Raji (cell line): ENCODE data around the gene ZNF423.

ENCODE experiments used
- POLR2A ChIP-seq: IDR thresholded peaks from 2 replicates; pipeline ENCODE4 v1.6.1; 2011; ENCODE audit warnings: low read depth, low read length, control low read depth; ENCODE audit not compliant: insufficient read depth

ZNF423 gene

GRCh38 chr16:49588026-49588425, 267.9 kb downstream of the ZNF423 start:
- TF ChIP-seq POLR2A, result no peak

- no peak for TF ChIP-seq POLR2A
Measured at GRCh38 chr16:49587511-49587910, 268.4 kb downstream of the ZNF423 start.

- TF ChIP-seq POLR2A, result no peak
Measured at GRCh38 chr16:49586466-49587450, 269.2 kb downstream of the ZNF423 start.

DNA sequence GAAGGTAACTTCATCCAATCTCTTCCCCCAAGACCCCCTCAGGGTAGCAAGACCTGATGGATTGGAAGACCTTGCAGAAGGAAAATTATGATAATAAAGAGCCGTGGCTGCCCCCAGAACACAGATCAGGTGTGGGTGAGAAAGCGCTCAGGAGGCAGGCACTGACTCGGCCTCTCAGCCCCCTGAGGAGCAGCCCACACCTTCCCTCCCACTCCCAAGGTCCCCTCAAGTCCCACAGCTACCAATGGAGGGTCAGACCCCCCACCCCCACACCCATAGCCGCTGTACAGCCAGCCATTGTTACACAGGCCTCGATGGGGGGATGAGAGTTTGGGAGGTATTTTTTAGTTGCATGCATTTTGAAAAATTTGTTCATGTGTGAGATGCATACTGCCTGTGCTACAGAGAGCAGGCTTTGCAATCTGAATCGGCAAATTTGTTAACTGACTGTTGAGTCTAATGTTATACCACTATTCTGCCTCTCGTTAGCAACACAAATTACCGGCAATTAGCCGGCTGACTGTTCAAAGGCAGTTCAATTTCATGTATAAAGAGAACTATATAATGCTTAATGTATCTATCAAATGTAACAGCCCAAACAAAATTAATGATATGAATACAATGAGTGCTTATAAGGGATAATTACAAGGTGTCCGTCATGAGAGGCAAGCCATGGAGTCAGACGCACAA, 270.6 kb downstream of the ZNF423 start:
- no peak for TF ChIP-seq POLR2A

DNA sequence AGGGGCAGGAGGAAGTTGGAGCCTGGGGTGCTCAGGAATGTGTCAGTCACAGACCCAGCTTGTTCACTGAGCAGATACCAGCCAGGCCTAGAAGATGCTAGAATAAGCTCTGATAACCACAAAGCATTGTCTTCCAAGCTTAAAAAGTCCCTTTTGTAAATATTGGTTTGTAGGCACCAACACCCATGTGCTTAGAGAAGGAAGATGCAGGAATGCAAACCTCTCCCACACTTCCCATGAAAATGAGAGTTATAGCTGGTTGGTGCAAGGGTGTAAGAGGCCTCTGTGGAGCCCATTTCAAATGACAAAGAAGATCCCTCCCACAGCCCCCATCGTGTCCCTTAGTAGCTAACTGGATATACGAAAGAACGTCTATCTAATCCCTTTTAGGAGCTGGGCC, 272.0 kb downstream of the ZNF423 start:
- TF ChIP-seq POLR2A, result no peak

DNA sequence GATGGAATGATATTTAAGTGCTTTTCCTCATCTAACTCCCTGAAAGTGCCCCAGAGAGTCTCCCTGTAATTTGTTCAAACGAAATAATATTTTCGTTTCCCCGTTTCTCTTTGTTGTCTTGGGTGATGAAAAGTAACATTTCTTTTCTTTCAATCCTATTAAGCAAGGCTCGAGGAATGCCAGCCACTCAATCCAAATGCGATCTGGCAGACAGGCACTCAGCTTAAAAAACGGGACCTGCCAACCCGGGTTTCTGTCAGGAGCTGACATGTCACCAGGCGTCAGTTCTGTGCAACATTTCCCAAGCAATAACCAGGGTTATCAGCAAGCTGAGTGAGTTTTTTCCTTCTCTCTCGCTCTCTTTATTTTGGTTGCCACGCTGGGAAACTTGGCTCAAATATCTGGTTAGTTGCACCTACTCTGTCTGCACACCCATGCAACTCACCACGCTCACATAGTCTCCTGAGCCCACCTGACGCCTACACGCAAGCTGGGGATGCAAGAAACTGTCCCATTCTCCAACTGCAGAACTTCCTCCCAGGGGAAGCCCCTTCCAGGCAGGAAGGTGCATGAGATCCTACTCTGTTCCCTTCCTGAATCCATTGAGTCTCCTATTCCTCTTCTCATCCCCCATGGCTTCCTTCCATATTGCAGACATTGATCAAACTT, 274.1 kb downstream of the ZNF423 start:
- no peak for TF ChIP-seq POLR2A

DNA sequence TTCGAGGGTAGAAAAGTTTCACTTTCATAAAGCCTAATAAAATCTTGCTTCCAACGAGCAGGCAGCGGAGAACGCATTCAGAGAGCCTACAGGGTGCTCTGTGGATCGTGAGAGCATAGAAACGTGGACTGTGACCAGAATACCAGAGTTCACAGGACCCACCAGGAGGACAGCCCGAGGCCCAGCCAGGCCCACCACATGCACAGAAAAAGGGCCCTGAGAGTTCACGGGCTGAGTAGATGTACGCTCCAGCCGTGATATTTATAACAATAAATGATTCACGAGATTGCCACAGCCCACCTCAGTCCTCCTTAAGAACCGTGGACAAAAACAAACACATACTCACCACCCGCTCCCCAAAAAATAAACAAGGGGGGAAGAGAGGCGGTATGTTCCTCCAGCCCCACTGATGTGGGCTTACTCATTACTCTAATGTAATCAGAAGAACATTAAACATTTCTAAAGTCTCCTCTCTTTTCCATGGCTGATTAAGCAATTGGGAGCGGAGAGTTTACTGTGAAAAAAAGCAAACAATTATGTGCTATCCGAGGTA, 275.1 kb downstream of the ZNF423 start:
- TF ChIP-seq POLR2A, result no peak

DNA sequence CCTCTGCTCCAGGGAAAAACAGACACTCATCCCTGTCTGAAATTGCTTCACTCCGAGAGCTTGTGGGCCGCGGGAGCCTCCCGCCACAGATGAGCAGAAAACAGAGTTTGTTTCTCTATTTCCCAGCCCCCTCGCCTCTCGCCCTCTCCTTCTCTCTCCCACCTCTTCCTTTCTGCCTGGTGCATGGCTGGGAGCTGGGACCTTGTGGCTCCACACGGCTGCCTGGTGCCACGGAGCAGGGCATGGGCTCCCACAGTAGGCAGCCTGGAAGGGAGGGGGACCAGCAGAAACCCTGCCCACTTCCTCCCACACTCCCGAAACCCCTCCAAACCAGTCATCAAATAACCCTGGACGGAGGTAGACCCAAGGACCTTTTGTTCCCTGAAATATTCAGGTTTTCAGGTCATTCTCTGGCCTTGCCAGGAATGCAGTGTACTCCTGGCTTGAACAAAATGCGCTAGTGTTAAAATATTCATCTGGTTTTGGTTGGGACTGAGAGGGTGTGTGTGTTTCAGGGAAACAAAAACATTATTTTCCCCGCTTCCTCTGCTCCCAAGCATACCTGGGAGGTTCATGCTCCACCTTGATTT, 277.4 kb downstream of the ZNF423 start:
- TF ChIP-seq POLR2A, result no peak

GRCh38 chr16:49578018-49578417, 277.9 kb downstream of the ZNF423 start:
- TF ChIP-seq POLR2A, result no peak

- TF ChIP-seq POLR2A, result no peak
Measured at GRCh38 chr16:49576941-49577340, 279.0 kb downstream of the ZNF423 start.

GRCh38 chr16:49576173-49576494, 279.8 kb downstream of the ZNF423 start:
- TF ChIP-seq POLR2A, result no peak

DNA sequence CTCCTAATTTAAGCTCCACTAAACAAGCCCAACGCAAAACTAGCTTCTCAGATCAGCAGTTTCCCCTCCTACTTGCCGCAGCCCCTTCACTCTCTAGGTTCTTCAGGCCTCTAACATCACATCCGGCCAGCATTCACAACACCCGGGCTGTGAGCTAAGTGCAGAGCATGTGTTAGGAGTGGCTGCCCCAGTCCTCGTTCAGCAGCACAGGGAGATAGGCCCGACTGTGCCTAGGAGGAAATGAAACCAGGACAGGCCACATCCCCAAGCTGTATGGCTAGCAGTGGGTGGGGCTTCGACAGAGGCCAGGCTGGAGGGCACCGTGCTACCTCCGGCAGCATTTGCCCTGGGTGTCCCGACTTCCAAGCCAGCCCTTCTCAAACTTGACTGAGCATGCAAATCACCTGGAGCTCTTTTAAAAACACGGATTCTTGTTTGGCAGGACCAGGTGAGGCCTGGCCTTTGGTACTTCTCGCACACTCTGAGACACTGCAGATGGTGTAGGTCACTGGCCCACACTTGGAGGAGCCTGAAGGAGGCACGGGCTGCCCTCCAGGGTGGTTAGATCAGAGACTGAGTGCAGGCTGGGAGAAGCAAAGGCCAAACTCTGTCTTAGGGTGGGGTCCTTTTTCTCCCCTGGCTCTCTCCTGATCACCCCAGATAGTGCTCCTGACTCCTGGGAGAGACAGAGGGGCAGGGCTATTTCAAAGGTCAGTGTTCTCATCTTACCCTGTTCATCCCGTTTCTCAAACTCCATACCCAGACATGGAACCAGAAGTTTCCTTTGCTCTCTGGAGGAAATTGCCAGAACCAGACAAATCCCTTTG, 280.4 kb downstream of the ZNF423 start:
- no peak for TF ChIP-seq POLR2A

DNA sequence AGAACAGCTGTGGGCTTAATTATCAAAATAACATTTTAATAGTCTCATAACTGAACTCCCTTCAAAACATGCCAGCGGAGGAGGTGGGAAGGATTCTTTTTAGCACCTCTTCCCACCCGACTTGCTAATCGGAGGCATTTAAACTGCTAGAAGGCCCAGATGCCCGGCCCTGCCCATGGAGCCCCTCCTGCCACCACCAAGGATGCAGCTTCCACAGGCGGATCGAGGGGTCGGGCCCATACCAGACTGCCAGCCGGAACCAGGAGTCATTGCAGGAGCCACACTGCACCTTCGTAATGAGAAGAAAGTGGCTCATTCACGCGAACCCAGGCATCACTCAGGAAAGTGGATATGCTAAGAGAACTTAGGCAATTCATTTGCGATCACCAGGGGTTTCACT, 281.1 kb downstream of the ZNF423 start:
- no peak for TF ChIP-seq POLR2A

GRCh38 chr16:49567950-49568349, 288.0 kb downstream of the ZNF423 start:
- TF ChIP-seq POLR2A, result no peak
